B cell (primary cell): ENCODE data around the gene NDUFS6. TPM values are rescaled to one million over a fixed set of nuclear protein-coding genes. Genes with fewer than 3 reads are reported as not detected.

ENCODE experiments used
- ATAC-seq: fragments of 200-7000 bp; cut with Tn5 transposase; one replicate; pipeline ENCODE4 v1.10.0; 2021; ENCODE audit warnings: low read depth, mild to moderate bottlenecking, moderate number of reproducible peaks, moderate library complexity
- CTCF ChIA-PET: fragments of 350-600 bp; sonication (Branson Sonifier 250); formaldehyde crosslinking; loops from one replicate; lab custom pipeline; 2021; ENCODE audit warnings: antibody characterized with exemption, inconsistent platforms; lab: Charles Lee
- POLR2A ChIA-PET: fragments of 350-600 bp; sonication (Branson Sonifier 250); formaldehyde crosslinking; loops from one replicate; lab custom pipeline; 2021; ENCODE audit warnings: antibody characterized with exemption; lab: Charles Lee
- DNase-seq: peaks from one replicate; pipeline ENCODE4 v3.0.0; 2013
- H2AFZ ChIP-seq: 2 replicates; pipeline ENCODE4 v1.6.1; 2012; ENCODE audit warnings: mild to moderate bottlenecking, low read depth, low read length; ENCODE audit not compliant: insufficient read depth, poor library complexity, severe bottlenecking
- H3K27ac ChIP-seq, 2 donors: 1 replicate in 1 of 2; 2 replicates in 1 of 2; pipeline ENCODE4 v1.5.1; 2012 to 2013; ENCODE audit warnings: low read length in 2 of 2, mild to moderate bottlenecking in 2 of 2, moderate library complexity in 1 of 2
- H3K27me3 ChIP-seq, 4 experiments: fragments of 200-600 bp in 1 of 4; sonication (generic) in 1 of 4; replicated peaks in 1 of 4; 1 replicate in 2 of 4; 2 replicates in 2 of 4; pipeline versions ENCODE4 v1.6.1 to v1.7.0; 2013 to 2016; ENCODE audit warnings: low read length in 3 of 4, mild to moderate bottlenecking in 2 of 4, mixed read lengths in 1 of 4, moderate library complexity in 1 of 4; ENCODE audit not compliant: insufficient read depth in 4 of 4, control insufficient read depth in 3 of 4; ENCODE audit errors: control extremely low read depth in 1 of 4
- H3K36me3 ChIP-seq, 2 experiments: replicated peaks in 1 of 2; 1 replicate in 1 of 2; 2 replicates in 1 of 2; pipeline versions ENCODE4 v1.6.1 to v1.7.1; 2013; ENCODE audit warnings: low read length in 1 of 2; ENCODE audit not compliant: insufficient read depth in 2 of 2, control insufficient read depth in 1 of 2; ENCODE audit errors: control extremely low read depth in 1 of 2, extremely low read depth in 1 of 2
- H3K4me1 ChIP-seq, 2 donors: fragments of 200-600 bp in 1 of 2; sonication (generic) in 1 of 2; 1 replicate in 1 of 2; 2 replicates in 1 of 2; pipeline versions ENCODE4 v1.5.1 to v1.6.1; 2013 to 2017; ENCODE audit warnings: low read length in 2 of 2; ENCODE audit not compliant: control insufficient read depth in 2 of 2, insufficient read depth in 2 of 2
- H3K4me2 ChIP-seq: replicated peaks from 2 replicates; pipeline ENCODE3; 2012; ENCODE audit warnings: mild to moderate bottlenecking, low read depth, low read length; ENCODE audit not compliant: poor library complexity, severe bottlenecking
- H3K4me3 ChIP-seq, 5 experiments: fragments of 200-600 bp in 1 of 5; sonication (generic) in 1 of 5; 1 replicate in 3 of 5; 2 replicates in 2 of 5; pipeline versions ENCODE4 v1.5.1 to v1.7.0; 2011 to 2016; ENCODE audit warnings: low read length in 4 of 5, mild to moderate bottlenecking in 4 of 5, low read depth in 2 of 5, control low read depth in 1 of 5, moderate library complexity in 1 of 5; ENCODE audit not compliant: insufficient read depth in 1 of 5; ENCODE audit errors: control extremely low read depth in 1 of 5, extremely low read depth in 1 of 5
- H3K79me2 ChIP-seq: fragments of 200-600 bp; sonication (generic); one replicate; pipeline ENCODE4 v1.6.0; 2016; ENCODE audit warnings: low read length; ENCODE audit not compliant: control insufficient read depth, insufficient read depth
- H3K9ac ChIP-seq: fragments of 200-600 bp; sonication (generic); 2 replicates; pipeline ENCODE4 v1.6.1; 2017; ENCODE audit warnings: mild to moderate bottlenecking, low read length, moderate library complexity
- H3K9me3 ChIP-seq, 3 donors: one replicate each; pipeline versions ENCODE4 v1.6.1 to v1.7.1; 2013; ENCODE audit warnings: low read length in 2 of 3; ENCODE audit not compliant: control insufficient read depth in 2 of 3, insufficient read depth in 1 of 3; ENCODE audit errors: control extremely low read depth in 1 of 3
- H4K20me1 ChIP-seq: 2 replicates; pipeline ENCODE4 v1.6.0; 2012; ENCODE audit warnings: mild to moderate bottlenecking, low read length; ENCODE audit not compliant: insufficient read depth, control insufficient read depth, poor library complexity, severe bottlenecking
- H3K27ac Mint-ChIP-seq: one replicate; pipeline ENCODE4 v1.8.0; 2021; ENCODE audit warnings: mixed read lengths
- H3K27me3 Mint-ChIP-seq: one replicate; pipeline ENCODE4 v1.8.0; 2021; ENCODE audit warnings: mixed read lengths
- H3K4me1 Mint-ChIP-seq: one replicate; pipeline ENCODE4 v1.8.0; 2021; ENCODE audit warnings: mixed read lengths
- H3K4me3 Mint-ChIP-seq: one replicate; pipeline ENCODE4 v1.8.0; 2021; ENCODE audit warnings: mixed read lengths
- H3K9me3 Mint-ChIP-seq: one replicate; pipeline ENCODE4 v1.8.0; 2022; ENCODE audit warnings: mixed read lengths; ENCODE audit not compliant: insufficient read depth
- EZH2 ChIP-seq: IDR thresholded peaks from 2 replicates; pipeline ENCODE4 v1.6.1; 2012; ENCODE audit warnings: borderline replicate concordance, low read depth, mild to moderate bottlenecking, moderate library complexity, low read length; ENCODE audit not compliant: insufficient read depth, poor library complexity, severe bottlenecking
- WGBS: methylation state at CpG from one replicate; pipeline ENCODE4 v1.1.5; 2013; ENCODE audit warnings: missing lambda C conversion rate; ENCODE audit not compliant: insufficient coverage; 5-methylcytosine and 5-hydroxymethylcytosine counted together
- intact Hi-C: fragments of 100-400 bp; cut with micrococcal nuclease; formaldehyde crosslinking; loops from one replicate; pipeline ENCODE4 v1.10.0; 2022
- polyA plus RNA-seq: library from polyadenylated mRNA; depleted of rRNA; stranded (reverse); fragments of >200 nt; gene quantifications from 2 replicates; pipeline ENCODE4 v1.2.3, GENCODE V29; 2012
- total RNA-seq, 2 donors: library from RNA; stranded (reverse); fragments of 120-200 nt in 1 of 2; gene quantifications; 1 replicate in 1 of 2; 2 replicates in 1 of 2; pipeline versions ENCODE4 v1.2.3 to v1.2.4, GENCODE V29; 2013 to 2022
- TF ChIP-seq, protein P1 (sequence below): fragments of 200-600 bp; IDR thresholded peaks from one replicate; pipeline ENCODE4 v1.8.0; 2022; ENCODE audit warnings: antibody characterized with exemption, mild to moderate bottlenecking

NDUFS6 gene
- total and polyA plus RNA-seq, 2 donors (not counting 1 experiment from before 2014, with no cell fraction given) = 16.9 to 18.0 TPM

DNA sequence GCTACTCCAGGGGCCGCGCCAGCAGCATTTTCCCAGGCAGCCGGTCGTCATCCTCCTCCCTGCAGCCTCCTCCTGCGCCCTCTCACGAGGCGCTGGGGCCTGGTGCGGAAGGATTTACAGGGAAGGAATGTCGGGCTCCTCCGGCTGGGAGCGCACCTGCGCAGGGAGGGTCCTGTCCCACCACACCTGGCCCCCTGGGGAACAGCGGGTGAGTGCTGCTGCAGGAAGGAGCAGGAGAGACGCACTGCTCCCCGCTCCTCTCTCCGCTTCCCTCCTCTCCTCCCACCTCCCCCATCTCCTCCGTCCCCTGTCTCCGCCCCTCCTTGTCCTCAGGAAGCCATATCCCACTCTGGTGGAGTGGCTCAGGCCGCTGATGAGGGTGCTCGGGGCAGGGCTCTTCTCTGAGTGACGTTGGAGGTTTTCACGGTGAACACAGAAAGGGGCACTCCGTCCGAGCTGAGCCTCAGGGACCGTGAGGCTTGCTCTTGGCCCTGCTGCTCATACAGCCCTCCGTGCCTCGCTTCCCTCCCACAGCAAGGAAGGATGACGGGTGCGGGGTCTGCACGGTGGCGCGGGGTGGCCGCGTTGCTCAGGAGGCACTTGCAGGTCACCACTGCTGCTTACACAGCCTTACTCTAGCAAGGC, 50.2 kb downstream of the NDUFS6 start:
- peaks cover 0 to under 1% (median 0%) of the 10 kb centered on the region in 3 donors for H3K9me3 ChIP-seq
- no peak overlapping the region for H3K27ac ChIP-seq
- DNase-seq (no peak), ATAC-seq (no peak)
- no peaks in the 10 kb centered on the region for H4K20me1 ChIP-seq
- peaks cover 43% of the 10 kb centered on the region for H3K27me3 Mint-ChIP-seq
- intact Hi-C loops = no loop called here
- H3K9me3 Mint-ChIP-seq = no peaks in the 10 kb centered on the region
- H3K4me1 Mint-ChIP-seq = no peaks in the 10 kb centered on the region
- H3K4me3 Mint-ChIP-seq = no peak overlapping the region
- ChIA-PET POLR2A (no interaction called here), CTCF (no interaction called here)
- no peaks in the 10 kb centered on the region for H3K79me2 ChIP-seq
- no peak overlapping the region for H2AFZ ChIP-seq
- H3K27me3 ChIP-seq = peaks cover 0 to 20% (median 2%) of the 10 kb centered on the region in 4 experiments
- H3K27ac Mint-ChIP-seq = no peak overlapping the region
- TF ChIP-seq EZH2 = no peak
- TF ChIP-seq, protein P1, sequence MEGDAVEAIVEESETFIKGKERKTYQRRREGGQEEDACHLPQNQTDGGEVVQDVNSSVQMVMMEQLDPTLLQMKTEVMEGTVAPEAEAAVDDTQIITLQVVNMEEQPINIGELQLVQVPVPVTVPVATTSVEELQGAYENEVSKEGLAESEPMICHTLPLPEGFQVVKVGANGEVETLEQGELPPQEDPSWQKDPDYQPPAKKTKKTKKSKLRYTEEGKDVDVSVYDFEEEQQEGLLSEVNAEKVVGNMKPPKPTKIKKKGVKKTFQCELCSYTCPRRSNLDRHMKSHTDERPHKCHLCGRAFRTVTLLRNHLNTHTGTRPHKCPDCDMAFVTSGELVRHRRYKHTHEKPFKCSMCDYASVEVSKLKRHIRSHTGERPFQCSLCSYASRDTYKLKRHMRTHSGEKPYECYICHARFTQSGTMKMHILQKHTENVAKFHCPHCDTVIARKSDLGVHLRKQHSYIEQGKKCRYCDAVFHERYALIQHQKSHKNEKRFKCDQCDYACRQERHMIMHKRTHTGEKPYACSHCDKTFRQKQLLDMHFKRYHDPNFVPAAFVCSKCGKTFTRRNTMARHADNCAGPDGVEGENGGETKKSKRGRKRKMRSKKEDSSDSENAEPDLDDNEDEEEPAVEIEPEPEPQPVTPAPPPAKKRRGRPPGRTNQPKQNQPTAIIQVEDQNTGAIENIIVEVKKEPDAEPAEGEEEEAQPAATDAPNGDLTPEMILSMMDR = no peak
- H3K36me3 ChIP-seq = no peaks in the 10 kb centered on the region
- WGBS = 4% methylated on average over 31 of the region's 34 CpGs
- H3K9ac ChIP-seq = no peak overlapping the region
- H3K4me3 ChIP-seq = no peak overlapping the region
- no peaks in the 10 kb centered on the region for H3K4me1 ChIP-seq
- no peak overlapping the region for H3K4me2 ChIP-seq

DNA sequence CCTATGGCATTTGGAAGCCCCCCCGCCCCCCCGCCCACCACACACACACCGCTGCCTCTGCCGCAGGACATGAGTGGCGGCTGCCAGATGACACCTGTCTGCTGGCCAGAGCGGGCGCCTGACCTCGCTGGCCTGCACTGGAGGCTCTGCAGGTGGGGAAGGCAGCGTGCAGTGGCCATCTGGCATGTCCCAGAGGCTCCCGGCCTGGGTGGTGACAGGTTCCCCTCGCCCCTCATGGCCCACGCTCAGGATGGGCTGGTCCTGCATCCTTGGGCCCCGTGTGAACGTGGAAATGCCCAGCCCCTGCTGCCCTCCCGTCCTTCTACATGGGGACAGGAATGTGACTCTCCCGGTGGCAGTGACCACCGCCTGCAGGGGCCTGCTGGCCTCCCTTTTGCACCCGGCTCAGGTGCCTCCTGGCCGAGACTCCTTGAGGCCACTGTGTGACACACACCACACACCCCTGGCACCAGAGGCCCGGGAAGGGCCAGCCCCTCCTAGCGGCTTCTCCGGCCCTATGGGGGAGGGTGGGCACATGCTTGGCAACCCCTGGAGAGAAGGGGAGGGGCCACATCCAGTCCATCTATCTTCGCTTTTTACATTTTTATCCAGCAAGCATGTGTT, 51.2 kb downstream of the NDUFS6 start:
- no peak for DNase-seq
- 59% methylated on average over 18 of the region's 23 CpGs for WGBS
- TF ChIP-seq, protein P1 = no peak
- TF ChIP-seq EZH2 = no peak
- ChIA-PET CTCF (no interaction called here), POLR2A (no interaction called here)
- H3K9ac ChIP-seq = no peak overlapping the region
- no peaks in the 10 kb centered on the region for H3K79me2 ChIP-seq
- no peak overlapping the region for H3K4me3 ChIP-seq
- intact Hi-C loops = no loop called here
- no peak overlapping the region for H3K27ac Mint-ChIP-seq
- no peak for ATAC-seq
- H3K4me2 ChIP-seq = no peak overlapping the region
- no peaks in the 10 kb centered on the region for H3K4me1 Mint-ChIP-seq
- peaks cover 0 to 20% (median 2%) of the 10 kb centered on the region in 4 experiments for H3K27me3 ChIP-seq
- H3K27ac ChIP-seq = no peak overlapping the region
- no peaks in the 10 kb centered on the region for H3K4me1 ChIP-seq
- H3K4me3 Mint-ChIP-seq = no peak overlapping the region
- H3K27me3 Mint-ChIP-seq = peaks cover 39% of the 10 kb centered on the region
- H2AFZ ChIP-seq = no peak overlapping the region
- no peaks in the 10 kb centered on the region for H3K9me3 ChIP-seq
- H4K20me1 ChIP-seq = no peaks in the 10 kb centered on the region
- H3K9me3 Mint-ChIP-seq = no peaks in the 10 kb centered on the region
- H3K36me3 ChIP-seq = no peaks in the 10 kb centered on the region
